Fibroblast of mammary gland (primary cell): ENCODE measurements around the gene LPP.
A peak's percentile ranks its signal among the peaks of the same experiment; 100 is the strongest.

Source experiments
- DNase-seq: peaks from one replicate; pipeline ENCODE4 v3.0.0-alpha.2; 2010; ENCODE audit warnings: low read depth
- H3K4me3 ChIP-seq: 2 replicates; pipeline ENCODE4 v1.5.1; 2011; ENCODE audit warnings: low read depth, mild to moderate bottlenecking, low read length, moderate library complexity; ENCODE audit not compliant: control insufficient read depth
- TF ChIP-seq, protein P1 (sequence below): conservative IDR thresholded peaks from 2 replicates; pipeline ENCODE4 v1.5.1; 2011; ENCODE audit warnings: low read depth, low read length, inconsistent platforms; ENCODE audit not compliant: control insufficient read depth, insufficient read depth

The LPP gene

DNA sequence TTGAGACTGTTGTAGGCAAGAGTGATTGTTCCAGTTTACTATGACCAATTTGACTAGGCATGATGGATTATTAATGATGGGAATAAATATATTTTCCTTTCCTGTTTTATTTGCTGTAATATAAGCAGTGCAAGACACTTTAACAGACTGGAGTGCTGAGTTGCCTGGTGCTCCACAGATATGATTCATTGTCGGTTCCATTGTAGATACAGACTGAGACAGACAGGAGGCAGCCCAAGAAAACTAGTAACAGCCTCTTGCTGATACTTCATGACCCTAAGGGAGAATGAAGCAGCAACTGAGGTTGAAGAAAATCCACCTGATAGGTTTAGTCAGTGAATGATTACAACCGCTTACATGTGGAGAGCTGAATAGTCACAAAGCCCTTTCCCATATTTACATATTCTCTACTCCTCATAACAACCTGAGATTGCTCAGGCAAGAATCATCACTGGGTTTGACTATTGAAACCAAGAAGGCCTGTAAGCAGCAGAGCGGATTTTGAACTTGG lies 782.7 kb downstream of the LPP start:
- TF ChIP-seq, protein P1, sequence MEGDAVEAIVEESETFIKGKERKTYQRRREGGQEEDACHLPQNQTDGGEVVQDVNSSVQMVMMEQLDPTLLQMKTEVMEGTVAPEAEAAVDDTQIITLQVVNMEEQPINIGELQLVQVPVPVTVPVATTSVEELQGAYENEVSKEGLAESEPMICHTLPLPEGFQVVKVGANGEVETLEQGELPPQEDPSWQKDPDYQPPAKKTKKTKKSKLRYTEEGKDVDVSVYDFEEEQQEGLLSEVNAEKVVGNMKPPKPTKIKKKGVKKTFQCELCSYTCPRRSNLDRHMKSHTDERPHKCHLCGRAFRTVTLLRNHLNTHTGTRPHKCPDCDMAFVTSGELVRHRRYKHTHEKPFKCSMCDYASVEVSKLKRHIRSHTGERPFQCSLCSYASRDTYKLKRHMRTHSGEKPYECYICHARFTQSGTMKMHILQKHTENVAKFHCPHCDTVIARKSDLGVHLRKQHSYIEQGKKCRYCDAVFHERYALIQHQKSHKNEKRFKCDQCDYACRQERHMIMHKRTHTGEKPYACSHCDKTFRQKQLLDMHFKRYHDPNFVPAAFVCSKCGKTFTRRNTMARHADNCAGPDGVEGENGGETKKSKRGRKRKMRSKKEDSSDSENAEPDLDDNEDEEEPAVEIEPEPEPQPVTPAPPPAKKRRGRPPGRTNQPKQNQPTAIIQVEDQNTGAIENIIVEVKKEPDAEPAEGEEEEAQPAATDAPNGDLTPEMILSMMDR = peak; percentile 5
- DNase-seq = no peak
- H3K4me3 ChIP-seq = no peak overlapping the region

DNA sequence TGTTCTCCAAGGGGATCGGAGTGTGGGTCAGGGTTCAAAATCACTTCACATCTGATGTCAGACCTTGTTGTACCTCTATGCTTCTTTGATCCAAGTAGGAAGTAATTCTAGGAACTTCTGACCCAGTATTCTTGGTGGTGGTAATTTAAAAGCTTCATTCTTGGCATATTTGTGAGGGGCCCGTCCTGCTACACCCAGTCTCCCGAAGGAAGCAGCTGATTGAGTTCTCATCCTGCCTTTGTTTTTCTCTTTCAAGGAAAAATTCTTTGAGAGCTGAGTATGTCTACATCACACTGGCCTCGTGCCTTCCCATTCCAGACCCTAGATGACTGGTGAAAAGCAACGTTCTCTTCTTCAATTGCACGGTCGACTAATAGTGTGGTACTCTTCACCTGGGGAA lies 783.4 kb downstream of the LPP start:
- no peak overlapping the region for H3K4me3 ChIP-seq
- TF ChIP-seq, protein P1 = no peak
- DNase-seq = no peak

DNA sequence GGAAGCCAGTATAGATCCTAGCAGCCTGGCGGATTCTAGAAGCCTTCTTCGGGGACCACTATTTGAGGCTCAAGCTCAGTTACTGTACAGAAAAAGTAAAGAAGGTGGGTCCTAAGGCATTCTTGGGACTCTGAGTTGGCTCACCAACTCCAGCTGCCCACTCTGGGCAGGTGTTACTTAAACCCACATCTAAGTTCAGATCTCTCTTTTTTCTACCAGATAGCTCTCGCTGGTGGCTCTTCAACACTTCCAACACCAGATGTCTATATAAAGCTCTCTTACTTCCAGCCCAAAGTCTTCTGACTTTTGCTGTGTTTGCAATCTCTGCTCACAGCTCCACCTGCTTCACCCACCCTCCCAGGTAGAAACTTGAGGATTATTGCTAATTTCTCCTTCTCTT lies 785.0 kb downstream of the LPP start:
- TF ChIP-seq, protein P1 = no peak
- no peak overlapping the region for H3K4me3 ChIP-seq
- DNase-seq = no peak

DNA sequence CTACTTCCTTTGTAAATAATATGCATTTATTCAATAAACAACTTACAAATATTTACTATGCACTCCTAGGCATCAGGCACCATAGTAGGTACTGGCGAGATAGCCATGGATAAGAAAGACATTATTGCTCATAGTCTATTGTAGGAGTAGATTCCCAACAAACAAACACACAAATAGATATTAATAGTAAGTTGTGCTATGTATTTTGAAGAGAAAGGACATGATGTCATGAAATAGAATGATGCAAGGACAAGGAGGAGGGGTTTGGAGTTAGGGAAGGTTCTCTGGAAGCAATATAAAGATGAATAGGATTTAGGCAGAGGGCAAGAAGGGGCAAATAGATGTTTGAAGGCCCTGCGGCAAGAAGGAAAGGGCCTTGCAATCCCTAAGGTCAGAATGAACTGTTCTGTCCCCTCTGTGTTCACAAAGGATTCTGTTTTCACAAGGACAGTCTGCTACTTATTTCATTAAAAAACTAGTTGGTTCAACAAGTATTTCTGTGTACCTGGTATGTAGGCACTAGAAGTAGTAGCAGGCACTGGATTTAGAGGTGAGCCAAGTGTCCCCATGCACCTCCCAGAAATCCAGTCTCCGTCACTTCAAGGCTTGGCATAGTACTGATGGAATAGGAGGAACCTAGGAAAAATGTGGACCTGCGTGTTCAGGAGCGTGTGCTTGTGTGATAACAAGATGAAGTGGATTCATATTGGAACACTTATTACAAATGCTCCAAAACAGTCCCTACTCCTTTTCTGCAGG lies 786.0 kb downstream of the LPP start:
- TF ChIP-seq, protein P1 = no peak
- no peak for DNase-seq

More for the DNA sequence above, 786.0 kb downstream of the LPP start:
- H3K4me3 ChIP-seq = no peak overlapping the region
